ENCODE results near the gene PKHD1.

The PKHD1 gene

GRCh38 chr6:52045481-52045880 lies 41.9 kb downstream of the PKHD1 start:
- no peak for DNase-seq (ENCODE audit: low spot score)
- no peak for TF ChIP-seq CTCF (IDR thresholded peaks at IDR 0.05; ENCODE audit: extremely low read depth, missing control alignments)

DNA sequence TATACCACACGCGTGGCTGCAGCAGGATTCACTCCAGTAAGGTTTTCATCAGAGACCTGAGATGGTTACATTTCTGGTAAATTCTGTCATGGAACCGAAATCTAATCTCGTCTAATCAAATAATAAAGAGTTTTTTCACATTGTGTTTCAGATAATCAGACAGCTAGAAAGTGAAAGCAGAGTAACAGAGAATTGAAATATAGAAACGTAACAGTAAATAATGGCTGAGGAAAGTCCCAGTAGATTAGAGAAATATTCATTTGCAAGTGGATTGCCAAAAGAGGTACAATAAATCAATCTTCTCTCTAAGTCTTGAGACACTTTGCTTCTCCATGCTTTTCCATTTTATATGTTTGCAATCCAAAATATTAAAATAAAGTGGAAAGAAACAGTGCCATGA lies 42.4 kb downstream of the PKHD1 start:
- TF ChIP-seq CTCF (IDR thresholded peaks at IDR 0.05; ENCODE audit: extremely low read depth, missing control alignments) = no peak
- DNase-seq (ENCODE audit: low spot score) = no peak

DNA sequence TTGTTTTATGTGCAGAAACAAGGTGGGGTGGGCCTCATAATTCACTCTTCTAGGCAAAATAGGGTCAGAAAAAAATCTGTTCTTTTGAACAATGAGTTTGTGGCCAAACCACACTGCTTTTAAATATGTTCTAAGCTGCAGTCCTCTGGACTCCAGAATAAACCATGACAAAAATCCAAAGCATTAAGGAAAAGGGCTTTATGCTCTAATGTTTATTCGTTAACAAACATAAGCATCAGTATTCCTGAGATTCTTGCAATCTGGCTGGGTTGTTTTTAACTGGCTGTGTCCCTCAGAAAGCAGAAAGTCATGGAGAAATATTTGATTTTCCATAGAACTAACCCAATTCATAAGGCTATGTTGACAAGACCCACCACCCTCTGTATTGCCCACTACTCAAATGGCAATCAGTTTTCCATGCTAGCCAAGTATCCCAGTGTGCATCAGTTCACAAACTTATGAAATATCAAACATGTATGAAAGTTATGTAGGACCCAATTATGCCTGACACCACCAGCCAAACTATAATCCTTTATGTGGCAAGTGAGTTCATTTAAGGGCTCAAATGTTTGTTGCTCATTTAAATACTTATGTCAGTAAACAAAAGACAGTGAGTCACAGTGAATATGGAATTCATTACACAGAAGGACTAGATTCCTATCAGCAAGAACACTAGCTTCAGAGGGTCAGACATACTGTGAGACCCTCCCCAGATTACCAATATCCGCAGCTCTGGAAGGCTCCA lies 45.1 kb downstream of the PKHD1 start:
- no peak for TF ChIP-seq CTCF (IDR thresholded peaks at IDR 0.05; ENCODE audit: extremely low read depth, missing control alignments)
- DNase-seq (ENCODE audit: low spot score) = no peak

DNA sequence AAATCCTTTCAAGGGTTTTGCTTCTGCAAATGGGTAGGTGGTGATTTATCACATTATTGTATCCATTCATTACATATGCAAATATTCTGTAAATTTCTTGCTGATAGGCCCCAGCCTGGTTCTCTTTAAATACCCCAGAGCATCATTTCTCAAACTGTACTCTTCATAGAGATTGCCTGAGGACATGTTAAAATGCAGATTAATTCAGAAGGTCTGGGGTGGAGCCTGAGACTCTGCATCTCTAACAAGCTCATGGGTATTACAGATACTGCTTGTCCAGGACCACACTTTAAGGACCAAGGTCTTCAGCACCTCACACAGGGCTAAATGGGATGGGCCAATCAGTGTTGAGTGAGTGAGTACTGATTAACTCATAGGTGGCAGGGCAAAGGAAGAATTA lies 46.3 kb downstream of the PKHD1 start:
- no peak for DNase-seq (ENCODE audit: low spot score)
- no peak for TF ChIP-seq CTCF (IDR thresholded peaks at IDR 0.05; ENCODE audit: extremely low read depth, missing control alignments)

- no peak for DNase-seq (ENCODE audit: low spot score)
- no peak for TF ChIP-seq CTCF (IDR thresholded peaks at IDR 0.05; ENCODE audit: extremely low read depth, missing control alignments)
Observed at GRCh38 chr6:52027699-52028098, 59.7 kb downstream of the PKHD1 start.

- no peak for DNase-seq (ENCODE audit: low spot score)
- no peak for TF ChIP-seq CTCF (IDR thresholded peaks at IDR 0.05; ENCODE audit: extremely low read depth, missing control alignments)
Observed at GRCh38 chr6:52024451-52025068, 62.9 kb downstream of the PKHD1 start.

DNA sequence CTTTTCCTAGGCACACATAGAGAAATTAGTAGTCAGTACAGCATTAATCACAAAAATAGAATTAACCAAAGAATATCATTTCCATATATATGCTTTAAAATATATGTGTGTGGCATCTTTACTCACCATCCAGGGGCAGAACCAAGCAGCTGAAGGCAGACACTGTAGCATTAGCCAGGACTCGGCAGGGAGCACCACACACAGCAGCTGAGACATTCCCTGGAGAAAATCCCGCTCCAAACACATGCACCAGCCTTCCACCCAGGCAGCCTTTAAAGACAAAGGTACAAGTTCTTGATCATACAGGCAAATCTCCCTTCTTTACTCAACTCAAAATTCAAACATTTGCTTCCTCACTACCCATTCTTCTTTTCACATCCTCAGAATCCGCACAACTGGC lies 64.7 kb downstream of the PKHD1 start:
- no peak for DNase-seq (ENCODE audit: low spot score)
- TF ChIP-seq CTCF (IDR thresholded peaks at IDR 0.05; ENCODE audit: extremely low read depth, missing control alignments) = no peak

Measured in GM20000 (cell line).